ENCODE data around the gene ANKRD33B. TPM values are rescaled to one million over a fixed set of nuclear protein-coding genes. Genes with fewer than 3 reads are reported as not detected.
"Not testable (repeated sequence)": the region's sequence is repeated elsewhere in the genome, so short reads cannot be mapped to it uniquely, and the experiment has no call there.

ANKRD33B gene
- total RNA-seq, 1 donor from 2014 or later: 4.0 TPM

DNA sequence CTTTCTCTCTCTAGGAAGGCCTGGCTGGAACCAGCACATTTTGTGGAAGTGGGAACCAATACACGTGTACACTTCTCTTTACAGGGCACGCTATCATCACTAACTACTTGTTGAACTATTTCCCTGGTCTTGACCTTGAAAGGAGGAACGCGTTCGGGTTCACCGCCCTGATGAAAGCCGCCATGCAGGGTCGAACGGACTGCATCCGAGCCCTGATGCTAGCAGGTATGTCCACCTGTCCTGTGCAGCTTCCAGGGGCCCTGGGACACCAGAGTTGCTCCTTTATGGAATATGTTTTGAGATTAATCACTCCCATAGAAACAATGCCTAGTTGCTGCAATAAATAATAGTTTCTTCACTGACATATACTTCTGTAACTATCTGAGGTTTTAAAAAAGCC is 74.1 kb downstream of the ANKRD33B start:
- Mint-ChIP-seq H3K27me3 (ENCODE audit: low read depth) (no peaks in the 10 kb centered on the region), H3K4me3 (ENCODE audit: unreplicated experiment) (no peak overlapping the region), H3K4me1 (ENCODE audit: low read depth) (no peaks in the 10 kb centered on the region), H3K36me3 (ENCODE audit: low read depth) (peaks cover 4% of the 10 kb centered on the region), H3K9me3 (ENCODE audit: low read depth) (no peaks in the 10 kb centered on the region), H3K27ac (ENCODE audit: unreplicated experiment) (no peak overlapping the region)
- TF ChIP-seq, protein P1, sequence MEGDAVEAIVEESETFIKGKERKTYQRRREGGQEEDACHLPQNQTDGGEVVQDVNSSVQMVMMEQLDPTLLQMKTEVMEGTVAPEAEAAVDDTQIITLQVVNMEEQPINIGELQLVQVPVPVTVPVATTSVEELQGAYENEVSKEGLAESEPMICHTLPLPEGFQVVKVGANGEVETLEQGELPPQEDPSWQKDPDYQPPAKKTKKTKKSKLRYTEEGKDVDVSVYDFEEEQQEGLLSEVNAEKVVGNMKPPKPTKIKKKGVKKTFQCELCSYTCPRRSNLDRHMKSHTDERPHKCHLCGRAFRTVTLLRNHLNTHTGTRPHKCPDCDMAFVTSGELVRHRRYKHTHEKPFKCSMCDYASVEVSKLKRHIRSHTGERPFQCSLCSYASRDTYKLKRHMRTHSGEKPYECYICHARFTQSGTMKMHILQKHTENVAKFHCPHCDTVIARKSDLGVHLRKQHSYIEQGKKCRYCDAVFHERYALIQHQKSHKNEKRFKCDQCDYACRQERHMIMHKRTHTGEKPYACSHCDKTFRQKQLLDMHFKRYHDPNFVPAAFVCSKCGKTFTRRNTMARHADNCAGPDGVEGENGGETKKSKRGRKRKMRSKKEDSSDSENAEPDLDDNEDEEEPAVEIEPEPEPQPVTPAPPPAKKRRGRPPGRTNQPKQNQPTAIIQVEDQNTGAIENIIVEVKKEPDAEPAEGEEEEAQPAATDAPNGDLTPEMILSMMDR (IDR thresholded peaks at IDR 0.05): no peak
- DNase-seq (ENCODE audit: low spot score): no peak

DNA sequence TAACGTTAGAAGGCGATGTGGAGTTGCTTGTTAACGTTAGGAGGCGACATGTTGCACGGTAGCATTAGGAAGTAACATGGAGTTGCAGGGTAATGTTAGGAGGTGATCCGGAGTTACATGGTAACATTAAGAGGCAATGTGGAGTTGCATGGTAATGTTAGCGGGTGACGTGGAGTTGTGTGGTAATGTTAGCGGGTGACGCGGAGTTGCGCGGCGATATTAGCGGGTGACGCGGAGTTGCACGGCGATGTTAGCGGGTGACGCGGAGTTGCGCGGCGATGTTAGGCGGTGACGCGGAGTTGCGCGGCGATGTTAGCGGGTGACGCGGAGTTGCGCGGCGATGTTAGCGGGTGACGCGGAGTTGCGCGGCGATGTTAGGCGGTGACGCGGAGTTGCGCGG is 74.9 kb downstream of the ANKRD33B start:
- not testable (repeated sequence) for H3K27ac Mint-ChIP-seq (ENCODE audit: unreplicated experiment); H3K9me3 Mint-ChIP-seq (ENCODE audit: low read depth); DNase-seq (ENCODE audit: low spot score); H3K27me3 Mint-ChIP-seq (ENCODE audit: low read depth); H3K4me3 Mint-ChIP-seq (ENCODE audit: unreplicated experiment); H3K4me1 Mint-ChIP-seq (ENCODE audit: low read depth); H3K36me3 Mint-ChIP-seq (ENCODE audit: low read depth)

DNA sequence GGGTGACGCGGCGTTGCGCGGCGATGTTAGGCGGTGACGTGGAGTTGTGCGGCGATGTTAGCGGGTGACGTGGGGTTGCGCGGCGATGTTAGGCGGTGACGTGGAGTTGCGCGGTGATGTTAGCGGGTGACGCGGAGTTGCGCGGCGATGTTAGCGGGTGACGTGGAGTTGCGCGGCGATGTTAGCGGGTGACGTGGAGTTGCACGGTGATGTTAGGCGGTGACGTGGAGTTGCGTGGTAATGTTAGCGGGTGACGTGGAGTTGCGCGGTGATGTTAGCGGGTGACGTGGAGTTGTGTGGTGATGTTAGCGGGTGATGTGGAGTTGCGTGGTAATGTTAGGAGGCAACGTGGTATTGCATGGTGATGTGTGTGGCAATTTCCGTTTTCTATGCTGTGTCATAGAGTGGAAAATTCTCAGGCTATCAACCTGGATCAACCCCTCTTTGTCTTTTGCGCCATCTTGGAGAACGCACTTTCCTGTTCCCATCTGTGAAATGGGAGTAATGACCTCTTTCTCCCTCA is 76.0 kb downstream of the ANKRD33B start:
- H3K27ac Mint-ChIP-seq (ENCODE audit: unreplicated experiment): no peak overlapping the region
- H3K4me1 Mint-ChIP-seq (ENCODE audit: low read depth): no peaks in the 10 kb centered on the region
- no peaks in the 10 kb centered on the region for H3K27me3 Mint-ChIP-seq (ENCODE audit: low read depth)
- H3K36me3 Mint-ChIP-seq (ENCODE audit: low read depth): peaks cover 4% of the 10 kb centered on the region
- H3K4me3 Mint-ChIP-seq (ENCODE audit: unreplicated experiment): no peak overlapping the region
- H3K9me3 Mint-ChIP-seq (ENCODE audit: low read depth): no peaks in the 10 kb centered on the region
- no peak for DNase-seq (ENCODE audit: low spot score)
- TF ChIP-seq, protein P1 (IDR thresholded peaks at IDR 0.05): no peak

DNA sequence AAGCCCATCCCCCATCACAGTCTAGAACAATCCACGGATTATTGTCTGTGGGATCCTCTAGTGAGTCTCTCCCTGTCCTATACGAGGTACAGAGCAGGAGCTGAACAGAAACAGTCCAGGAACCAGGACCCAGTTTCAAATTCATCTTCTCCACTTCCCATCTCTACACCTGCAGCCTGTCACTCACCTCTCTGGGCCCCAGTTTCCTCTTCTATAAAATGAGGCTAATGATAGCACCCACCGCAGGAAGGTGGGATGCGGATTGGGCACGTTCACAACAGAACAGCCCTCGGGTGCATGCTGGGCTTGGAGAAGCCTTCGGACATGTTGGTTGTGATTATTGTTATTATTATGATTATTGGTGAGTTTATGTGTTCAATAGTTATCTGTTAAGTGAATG is 78.5 kb downstream of the ANKRD33B start:
- no peaks in the 10 kb centered on the region for H3K27me3 Mint-ChIP-seq (ENCODE audit: low read depth)
- H3K4me1 Mint-ChIP-seq (ENCODE audit: low read depth): no peaks in the 10 kb centered on the region
- DNase-seq (ENCODE audit: low spot score): no peak
- TF ChIP-seq, protein P1 (IDR thresholded peaks at IDR 0.05): no peak
- no peak overlapping the region for H3K27ac Mint-ChIP-seq (ENCODE audit: unreplicated experiment)
- H3K36me3 Mint-ChIP-seq (ENCODE audit: low read depth): peaks cover 4% of the 10 kb centered on the region
- no peaks in the 10 kb centered on the region for H3K9me3 Mint-ChIP-seq (ENCODE audit: low read depth)
- H3K4me3 Mint-ChIP-seq (ENCODE audit: unreplicated experiment): no peak overlapping the region

DNA sequence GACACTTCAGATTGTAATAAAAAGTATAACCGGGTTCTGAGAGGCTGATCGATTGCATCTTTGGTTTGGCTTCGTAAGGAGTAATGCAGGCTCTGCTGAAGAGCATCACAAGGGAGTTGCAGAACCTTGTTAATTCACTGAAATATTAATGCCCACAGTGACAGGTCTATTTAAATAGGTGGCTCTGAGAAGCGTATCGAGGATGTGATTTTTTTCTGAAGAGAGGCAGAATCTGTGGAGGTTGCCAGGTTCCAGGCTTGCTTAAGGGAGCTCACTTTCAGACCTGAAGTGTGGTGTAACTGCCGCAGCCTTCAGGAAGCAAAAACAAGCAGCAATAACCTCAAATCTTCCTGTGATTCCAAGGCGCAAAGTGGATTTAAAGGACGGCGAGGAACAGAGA is 80.3 kb downstream of the ANKRD33B start:
- H3K9me3 Mint-ChIP-seq (ENCODE audit: low read depth): no peaks in the 10 kb centered on the region
- no peaks in the 10 kb centered on the region for H3K4me1 Mint-ChIP-seq (ENCODE audit: low read depth)
- peaks cover 1% of the 10 kb centered on the region for H3K36me3 Mint-ChIP-seq (ENCODE audit: low read depth)
- no peak for DNase-seq (ENCODE audit: low spot score)
- H3K4me3 Mint-ChIP-seq (ENCODE audit: unreplicated experiment): no peak overlapping the region
- TF ChIP-seq, protein P1 (IDR thresholded peaks at IDR 0.05): no peak
- H3K27me3 Mint-ChIP-seq (ENCODE audit: low read depth): no peaks in the 10 kb centered on the region
- H3K27ac Mint-ChIP-seq (ENCODE audit: unreplicated experiment): no peak overlapping the region

DNA sequence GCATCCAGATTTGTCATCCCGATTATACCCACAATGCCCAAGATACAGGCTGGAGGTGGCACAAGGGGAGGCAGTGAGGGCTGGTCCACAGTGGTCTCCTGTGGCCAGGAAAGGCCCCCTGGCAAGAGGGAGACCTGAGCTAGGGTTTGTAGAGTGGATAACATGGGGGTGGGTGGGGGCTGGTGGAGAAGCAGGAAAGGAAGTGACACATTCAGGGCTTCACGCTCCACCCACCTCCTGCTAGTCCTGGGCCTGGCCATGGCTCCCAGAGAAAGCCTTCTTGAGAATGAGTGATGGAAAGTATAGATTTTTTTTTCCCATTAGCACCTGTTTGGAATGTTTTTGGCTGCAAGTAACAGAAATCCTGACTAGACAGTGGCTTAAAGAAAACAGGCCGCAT is 81.3 kb downstream of the ANKRD33B start:
- H3K9me3 Mint-ChIP-seq (ENCODE audit: low read depth): no peaks in the 10 kb centered on the region
- no peak overlapping the region for H3K4me3 Mint-ChIP-seq (ENCODE audit: unreplicated experiment)
- peaks cover 1% of the 10 kb centered on the region for H3K36me3 Mint-ChIP-seq (ENCODE audit: low read depth)
- TF ChIP-seq, protein P1 (IDR thresholded peaks at IDR 0.05): no peak
- DNase-seq (ENCODE audit: low spot score): no peak
- H3K27ac Mint-ChIP-seq (ENCODE audit: unreplicated experiment): no peak overlapping the region
- no peaks in the 10 kb centered on the region for H3K4me1 Mint-ChIP-seq (ENCODE audit: low read depth)
- H3K27me3 Mint-ChIP-seq (ENCODE audit: low read depth): no peaks in the 10 kb centered on the region

Measured in chondrocyte (in vitro differentiated cells).